Measurements from ENCODE around the gene GPX8. TPM values are rescaled to one million over a fixed set of nuclear protein-coding genes. Genes with fewer than 3 reads are reported as not detected.

The GPX8 gene
- total and polyA plus RNA-seq, 2 of the 13 experiments (the other 11 are each of a cell fraction or from before 2014, with no cell fraction given): 0.33 to 0.94 TPM

DNA sequence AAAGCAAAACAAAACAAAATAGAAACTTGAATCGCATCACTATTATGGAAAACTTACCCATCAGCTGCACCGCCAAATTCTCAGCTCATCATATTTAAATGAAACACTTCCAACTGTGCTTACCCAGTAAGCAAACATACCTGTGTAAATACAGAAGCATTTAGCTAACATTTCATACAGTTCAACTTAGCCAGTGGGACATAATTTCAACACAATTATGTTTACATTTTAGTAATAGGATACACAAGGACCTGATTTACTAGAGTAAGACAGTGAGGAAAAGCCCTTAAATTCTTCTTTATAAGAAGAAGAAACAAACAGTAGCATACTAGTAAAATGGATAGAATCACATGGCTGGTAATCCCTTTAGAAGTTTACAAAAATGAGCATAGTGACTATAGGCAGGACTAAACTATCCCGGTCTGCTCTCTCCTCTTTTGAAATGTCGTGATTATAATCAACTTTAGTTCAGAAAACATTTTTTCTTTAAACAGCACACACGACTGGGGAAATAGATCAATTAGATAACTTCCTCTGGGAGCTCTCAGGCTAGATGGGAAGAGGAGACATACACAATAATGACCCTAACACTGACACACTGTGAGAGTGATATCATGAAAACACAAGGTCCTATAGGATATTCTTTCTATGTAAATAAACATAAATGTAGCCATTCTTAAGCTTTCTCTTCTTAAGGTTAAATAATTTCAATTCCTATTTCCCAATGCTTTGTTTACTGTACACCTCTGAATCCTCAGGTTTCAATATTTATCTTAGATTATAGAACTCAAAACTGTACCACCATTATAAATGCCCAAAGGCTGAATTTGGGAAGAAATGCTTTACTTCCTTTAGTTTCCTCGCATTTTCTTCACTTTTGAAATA, 28.9 kb downstream of the GPX8 start:
- Histone ChIP-seq H3K4me1 (ENCODE audit: insufficient read depth, low read length) (peaks cover 12% of the 10 kb centered on the region), H3K4me3 (replicated peaks in 1 of 3; ENCODE audit: insufficient read depth in 1 of 3, low read depth in 2 of 3, low read length in 3 of 3) (no peak overlapping the region), H3K9ac (ENCODE audit: insufficient read depth, low read depth, low read length) (no peak overlapping the region), H2AFZ (ENCODE audit: low read length) (no peak overlapping the region), H3K79me2 (ENCODE audit: insufficient read depth, low read length) (no peaks in the 10 kb centered on the region), H3K36me3 (replicated peaks in 1 of 2; ENCODE audit: control insufficient read depth in 1 of 2, insufficient read depth in 2 of 2, low read length in 2 of 2) (no peaks in the 10 kb centered on the region), H4K20me1 (ENCODE audit: insufficient read depth, low read length) (no peaks in the 10 kb centered on the region), H3K27ac (ENCODE audit: extremely low read length, insufficient read depth, low read length) (no peak overlapping the region), H3K4me2 (ENCODE audit: low read depth, low read length) (no peak overlapping the region), H3K27me3 (ENCODE audit: control insufficient read depth in 1 of 2, insufficient read depth in 2 of 2, low read length in 2 of 2) (peaks cover 0 to 15% of the 10 kb centered on the region in 2 experiments; a peak in 3 of 5 replicates), H3K9me3 (ENCODE audit: low read length) (no peaks in the 10 kb centered on the region)
- no peak for TF ChIP-seq FOXA1 (IDR thresholded peaks at IDR 0.05)
- 0 out of 2 replicates have a peak, but pooled peaks have one; percentile 21 for TF ChIP-seq FOXA1 (CRISPR knock-in tag; IDR thresholded peaks at IDR 0.05)
- TF ChIP-seq FOXA3 (CRISPR knock-in tag; IDR thresholded peaks at IDR 0.05): peak; percentile 16; the same call in 1 of the 2 replicates
- no peak for TF ChIP-seq FOXP1 (IDR thresholded peaks at IDR 0.05)
- TF ChIP-seq FOXP1 (CRISPR knock-in tag; IDR thresholded peaks at IDR 0.05): peak; percentile 31; the same call in 1 of the 2 replicates
- 0 out of 2 replicates have a peak, but pooled peaks have one; percentile 13 for TF ChIP-seq GATAD2A (CRISPR knock-in tag; IDR thresholded peaks at IDR 0.05)
- TF ChIP-seq, protein P1, sequence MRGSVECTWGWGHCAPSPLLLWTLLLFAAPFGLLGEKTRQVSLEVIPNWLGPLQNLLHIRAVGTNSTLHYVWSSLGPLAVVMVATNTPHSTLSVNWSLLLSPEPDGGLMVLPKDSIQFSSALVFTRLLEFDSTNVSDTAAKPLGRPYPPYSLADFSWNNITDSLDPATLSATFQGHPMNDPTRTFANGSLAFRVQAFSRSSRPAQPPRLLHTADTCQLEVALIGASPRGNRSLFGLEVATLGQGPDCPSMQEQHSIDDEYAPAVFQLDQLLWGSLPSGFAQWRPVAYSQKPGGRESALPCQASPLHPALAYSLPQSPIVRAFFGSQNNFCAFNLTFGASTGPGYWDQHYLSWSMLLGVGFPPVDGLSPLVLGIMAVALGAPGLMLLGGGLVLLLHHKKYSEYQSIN (CRISPR knock-in tag; IDR thresholded peaks at IDR 0.05; ENCODE audit: borderline replicate concordance): no peak
- no peak for TF ChIP-seq ZBTB46 (CRISPR knock-in tag; IDR thresholded peaks at IDR 0.05; ENCODE audit: borderline replicate concordance)
- no peak for TF ChIP-seq GPN1 (CRISPR knock-in tag; IDR thresholded peaks at IDR 0.05; ENCODE audit: borderline replicate concordance)
- 3% methylated on average over 6 of the region's 6 CpGs for WGBS (ENCODE audit: low lambda C conversion rate)
- DNase-seq (ENCODE audit: low spot score) (no peak), FAIRE-seq (no peak), ATAC-seq (no peak; the same call in 2 of the 3 replicates)
- intact Hi-C loops (cut with micrococcal nuclease; ENCODE audit: unreplicated experiment) (loop anchor here (5.0 kb wide), 1 partner anchor 38 kb away; the partner anchor contains the start of gene MCIDAS), in situ Hi-C loops (cut with HindIII; ENCODE audit: extremely low pct_ligation_motif_present, low pct_unique_long_range_greater_than_20kb) (no loop called here)
- ChIA-PET CTCF (ENCODE audit: low intra/inter-chr PET ratio, low total read pairs) (no interaction called here), POLR2A (no interaction called here)
- BruUV-seq (replicated peaks): no TSS peak

Data from HepG2 (cell line).